IMR-90 (cell line): ENCODE measurements around the gene UBE2K. TPM values are rescaled to one million over a fixed set of nuclear protein-coding genes. Genes with fewer than 3 reads are reported as not detected.

Source experiments
- ATAC-seq: fragments of 200-7000 bp; cut with Tn5 transposase; 2 replicates; pipeline ENCODE4 v1.9.1; 2020; ENCODE audit warnings: low read depth, mild to moderate bottlenecking, moderate library complexity
- BruUV-seq: library from RNA; stranded (reverse); fragments of 400-500 nt; replicated peaks from 2 replicates; lab custom pipeline; 2021; lab: Mats Ljungman, UMichigan
- CTCF ChIA-PET: fragments of 300-600 bp; formaldehyde crosslinking; extraction: SDS; loops from one replicate; lab custom pipeline; 2021; ENCODE audit warnings: antibody characterized with exemption; lab: Yijun Ruan, JAX
- POLR2A ChIA-PET: fragments of 300-600 bp; sonication (Branson Sonifier 250); formaldehyde crosslinking; loops from one replicate; lab custom pipeline; 2022; ENCODE audit warnings: antibody characterized with exemption; ENCODE audit not compliant: unreplicated experiment; lab: Charles Lee
- DNase-seq: peaks from one replicate; pipeline ENCODE4 v3.0.0; 2013
- H2AFZ ChIP-seq: replicated peaks from 2 replicates; pipeline ENCODE3; 2013; ENCODE audit warnings: low read length, mild to moderate bottlenecking; ENCODE audit not compliant: poor library complexity
- H2AK5ac ChIP-seq: 2 replicates; pipeline ENCODE4 v1.6.1; 2013; ENCODE audit warnings: low read depth, low read length, inconsistent platforms
- H2AK9ac ChIP-seq: replicated peaks from 2 replicates; pipeline ENCODE3; 2013; ENCODE audit warnings: mild to moderate bottlenecking, low read depth, low read length, moderate library complexity; ENCODE audit not compliant: poor library complexity
- H2BK120ac ChIP-seq: 2 replicates; pipeline ENCODE4 v1.6.1; 2013; ENCODE audit warnings: low read depth, low read length, inconsistent platforms
- H2BK15ac ChIP-seq: 3 replicates; pipeline ENCODE4 v1.6.1; 2013; ENCODE audit warnings: low read depth, low read length, inconsistent platforms
- H2BK20ac ChIP-seq: 2 replicates; pipeline ENCODE4 v1.6.1; 2013; ENCODE audit warnings: low read depth, mild to moderate bottlenecking, inconsistent platforms, low read length, moderate library complexity
- H2BK5ac ChIP-seq: 2 replicates; pipeline ENCODE4 v1.6.1; 2013; ENCODE audit warnings: mild to moderate bottlenecking, low read depth, low read length, inconsistent platforms; ENCODE audit not compliant: poor library complexity, severe bottlenecking
- H3K14ac ChIP-seq: replicated peaks from 2 replicates; pipeline ENCODE4 v1.6.1; 2013; ENCODE audit warnings: low read depth, low read length, inconsistent platforms
- H3K18ac ChIP-seq: 2 replicates; pipeline ENCODE4 v1.6.1; 2013; ENCODE audit warnings: low read depth, low read length, control low read depth
- H3K23ac ChIP-seq: 2 replicates; pipeline ENCODE4 v1.6.1; 2013; ENCODE audit warnings: low read depth, low read length, inconsistent platforms
- H3K27ac ChIP-seq: 2 replicates; pipeline ENCODE4 v1.5.1; 2013; ENCODE audit warnings: mild to moderate bottlenecking, control low read depth, low read length; ENCODE audit not compliant: insufficient read depth
- H3K27me3 ChIP-seq: 2 replicates; pipeline ENCODE4 v1.6.1; 2013; ENCODE audit warnings: low read length; ENCODE audit not compliant: control insufficient read depth, insufficient read depth
- H3K36me3 ChIP-seq: 2 replicates; pipeline ENCODE4 v1.6.1; 2013; ENCODE audit warnings: low read length, mixed read lengths; ENCODE audit not compliant: control insufficient read depth, insufficient read depth
- H3K4ac ChIP-seq: 2 replicates; pipeline ENCODE4 v1.6.1; 2013; ENCODE audit warnings: low read depth, low read length, inconsistent platforms
- H3K4me1 ChIP-seq: 2 replicates; pipeline ENCODE4 v1.6.1; 2013; ENCODE audit warnings: low read length, mixed read lengths; ENCODE audit not compliant: control insufficient read depth, insufficient read depth
- H3K4me2 ChIP-seq: 2 replicates; pipeline ENCODE4 v1.6.1; 2013; ENCODE audit warnings: low read depth, mild to moderate bottlenecking, control low read depth, low read length, moderate library complexity
- H3K4me3 ChIP-seq: 2 replicates; pipeline ENCODE4 v1.5.1; 2013; ENCODE audit warnings: low read depth, mild to moderate bottlenecking, control low read depth, low read length, moderate library complexity; ENCODE audit not compliant: insufficient read depth
- H3K56ac ChIP-seq: 2 replicates; pipeline ENCODE4 v1.6.1; 2013; ENCODE audit warnings: low read length, inconsistent platforms; ENCODE audit not compliant: insufficient read depth; ENCODE audit errors: extremely low read depth
- H3K79me1 ChIP-seq, 2 experiments: 2 replicates each; pipeline ENCODE4 v1.6.1; 2013; ENCODE audit warnings: low read length in 2 of 2, inconsistent platforms in 1 of 2, low read depth in 1 of 2
- H3K9ac ChIP-seq: 2 replicates; pipeline ENCODE4 v1.6.1; 2013; ENCODE audit warnings: low read depth, low read length, control low read depth
- H3K9me1 ChIP-seq: 2 replicates; pipeline ENCODE4 v1.6.1; 2013; ENCODE audit warnings: low read length, inconsistent platforms; ENCODE audit not compliant: insufficient read depth
- H3K9me3 ChIP-seq: 2 replicates; pipeline ENCODE4 v1.6.1; 2013; ENCODE audit warnings: low read length; ENCODE audit not compliant: control insufficient read depth, insufficient read depth
- H4K20me1 ChIP-seq: 2 replicates; pipeline ENCODE4 v1.6.1; 2013; ENCODE audit warnings: low read length, inconsistent platforms; ENCODE audit not compliant: insufficient read depth
- H4K5ac ChIP-seq: 2 replicates; pipeline ENCODE4 v1.6.1; 2013; ENCODE audit warnings: mild to moderate bottlenecking, low read depth, low read length, control low read depth
- H4K8ac ChIP-seq, 2 experiments: 2 replicates each; pipeline ENCODE4 v1.6.1; 2013; ENCODE audit warnings: low read depth in 2 of 2, low read length in 2 of 2, control low read depth in 1 of 2, inconsistent platforms in 1 of 2
- H4K91ac ChIP-seq: 2 replicates; pipeline ENCODE4 v1.6.1; 2013; ENCODE audit warnings: low read depth, low read length, inconsistent platforms; ENCODE audit not compliant: insufficient read depth
- CEBPB ChIP-seq: IDR thresholded peaks from 2 replicates; pipeline ENCODE4 v1.6.1; 2012; ENCODE audit warnings: low read depth, low read length, improper control_type of control experiment
- MAFK ChIP-seq: IDR thresholded peaks from 2 replicates; pipeline ENCODE4 v1.6.1; 2012; ENCODE audit warnings: low read depth, low read length, improper control_type of control experiment
- RAD21 ChIP-seq: IDR thresholded peaks from 2 replicates; pipeline ENCODE4 v1.6.1; 2012; ENCODE audit warnings: low read length, improper control_type of control experiment
- USF2 ChIP-seq: fragments of 150-350 bp; IDR thresholded peaks from 2 replicates; pipeline ENCODE4 v1.6.1; 2017; ENCODE audit warnings: mild to moderate bottlenecking, antibody characterized with exemption, low read length, low read depth
- WGBS, 2 experiments: methylation state at CpG; one replicate each; pipeline versions ENCODE4 v1.1.5 to v1.1.7; 2013; ENCODE audit warnings: missing lambda C conversion rate in 2 of 2; ENCODE audit not compliant: insufficient read length in 1 of 2; ENCODE audit errors: extremely low coverage in 2 of 2; 5-methylcytosine and 5-hydroxymethylcytosine counted together
- dilution Hi-C: fragments of 300-500 bp; cut with HindIII; formaldehyde crosslinking; loops from one replicate; pipeline ENCODE4 v1.14.3; 2018; ENCODE audit warnings: low sequenced_read_pairs; ENCODE audit not compliant: unreplicated experiment
- in situ Hi-C: fragments of 300-500 bp; cut with MboI; formaldehyde crosslinking; loops from 3 replicates; pipeline ENCODE4 v1.14.3; 2019; ENCODE audit warnings: low sequenced_read_pairs, inconsistent platforms, mixed read lengths
- intact Hi-C: fragments of 100-400 bp; cut with micrococcal nuclease; formaldehyde crosslinking; loops from 2 replicates; pipeline ENCODE4 v1.10.0; 2022
- polyA plus RNA-seq, 3 experiments: library from polyadenylated mRNA; depleted of rRNA; stranded (reverse); fragments of >200 nt; gene quantifications; 2 replicates each; pipeline ENCODE4 v1.2.3, GENCODE V29; 2012; ENCODE audit warnings: low replicate concordance in 1 of 3
- total RNA-seq: library from RNA; depleted of rRNA; stranded (reverse); fragments of >200 nt; gene quantifications from 2 replicates; pipeline ENCODE4 v1.2.3, GENCODE V29; 2012

Gene UBE2K
- total and polyA plus RNA-seq, 2 of the 4 experiments (the other 2 are of a cell fraction): 17.7 to 44.8 TPM

GRCh38 chr4:39713691-39714090 lies 15.8 kb downstream of the UBE2K start:
- in situ Hi-C loops: no loop called here
- peak overlapping the region; percentile 72; the same call in 1 of the 2 replicates for H3K4me2 ChIP-seq

More at GRCh38 chr4:39713691-39714090, 15.8 kb downstream of the UBE2K start:
- ATAC-seq (peak; percentile 69), DNase-seq (peak; percentile 78)
- TF ChIP-seq CEBPB: peak; percentile 95
- no peak for TF ChIP-seq USF2
- TF ChIP-seq MAFK: no peak
- no peak for TF ChIP-seq RAD21
- Histone ChIP-seq H2BK5ac (peak overlapping the region; percentile 2), H3K23ac (no peak overlapping the region), H2AK5ac (no peak overlapping the region), H3K9me1 (0 out of 2 replicates have a peak, but pooled peaks cover 5% of the 10 kb centered on the region), H3K18ac (no peak overlapping the region), H4K5ac (no peak overlapping the region), H2AFZ (no peak overlapping the region), H2BK20ac (no peak overlapping the region), H3K56ac (no peak overlapping the region), H3K36me3 (peaks cover 3% of the 10 kb centered on the region; the same call in 1 of the 2 replicates), H3K9ac (no peak overlapping the region), H3K9me3 (peaks cover 2% of the 10 kb centered on the region; the same call in 1 of the 2 replicates), H2AK9ac (no peak overlapping the region), H4K91ac (0 out of 2 replicates have a peak overlapping the region, but pooled peaks have one; percentile 2), H3K27me3 (no peaks in the 10 kb centered on the region), H4K8ac (no peak overlapping the region), H3K4me1 (peaks cover 10% of the 10 kb centered on the region), H2BK15ac (no peak overlapping the region), H3K4ac (0 out of 2 replicates have a peak overlapping the region, but pooled peaks have one; percentile 6), H3K27ac (peak overlapping the region; percentile 6; the same call in 1 of the 2 replicates), H3K14ac (no peak overlapping the region), H3K4me3 (no peak overlapping the region), H3K79me1 (peaks cover 13 to 46% of the 10 kb centered on the region in 2 experiments), H2BK120ac (peak overlapping the region; percentile 8; the same call in 1 of the 2 replicates), H4K20me1 (peaks cover 74% of the 10 kb centered on the region)
- dilution Hi-C loops (no loop called here), intact Hi-C loops (no loop called here)
- 25% methylated on average over 1 of the region's 1 CpG; no CpG with 5 or more reads in 1 of the 2 experiments for WGBS, 2 experiments
- POLR2A ChIA-PET: no interaction called here
- CTCF ChIA-PET: interaction anchor here (0.6 to 1.6 kb wide), 4 partner anchors 18 to 596 kb away, joined by 3 to 4 read pairs (median 3); no protein-coding TSS in a partner anchor
- no TSS peak for BruUV-seq
